ENCODE results near the gene TK1. TPM values are rescaled to one million over a fixed set of nuclear protein-coding genes. Genes with fewer than 3 reads are reported as not detected.

Gene TK1
- total RNA-seq, 1 donor from 2014 or later = 2.6 TPM

DNA sequence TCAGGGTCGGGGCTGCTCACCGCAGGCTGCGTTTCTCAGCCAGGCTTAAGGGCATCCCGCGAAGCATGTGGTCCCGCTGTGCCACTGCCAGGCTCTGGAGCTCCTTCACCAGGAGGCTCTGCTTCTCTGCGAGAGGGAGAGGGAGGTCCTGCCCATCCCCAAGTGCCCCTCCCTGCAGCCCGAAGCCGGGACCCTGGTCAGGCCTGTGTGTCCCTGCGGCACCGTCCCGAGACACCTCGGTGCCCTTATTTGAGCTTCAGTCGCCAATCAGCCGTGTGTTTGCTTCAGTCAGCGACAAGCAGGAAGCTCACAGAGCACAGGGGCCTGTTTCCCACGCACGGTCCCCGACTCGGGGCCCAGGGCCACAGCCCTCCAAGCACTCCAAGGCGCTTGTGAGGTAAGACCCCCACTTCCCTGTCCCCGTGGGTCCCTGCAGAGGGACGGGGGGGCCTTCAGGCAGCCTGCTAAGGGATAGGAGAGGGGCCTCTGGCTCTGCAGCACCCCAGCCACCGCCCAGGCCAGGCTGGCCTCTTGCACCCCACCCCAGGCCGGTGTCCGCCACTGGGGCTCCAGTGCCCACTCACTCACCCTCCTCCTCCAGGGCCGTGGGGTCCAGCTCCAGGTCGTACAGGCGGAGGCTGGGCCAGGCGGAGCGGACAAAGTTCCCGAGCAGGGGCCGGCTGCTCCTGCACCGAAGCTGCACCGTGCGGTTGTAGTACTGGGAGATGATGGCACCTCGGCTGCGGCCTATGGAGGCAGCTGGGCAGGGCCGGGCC is 61.5 kb downstream of the TK1 start:
- no peak for DNase-seq (ENCODE audit: low spot score)
- no peak for ATAC-seq

DNA sequence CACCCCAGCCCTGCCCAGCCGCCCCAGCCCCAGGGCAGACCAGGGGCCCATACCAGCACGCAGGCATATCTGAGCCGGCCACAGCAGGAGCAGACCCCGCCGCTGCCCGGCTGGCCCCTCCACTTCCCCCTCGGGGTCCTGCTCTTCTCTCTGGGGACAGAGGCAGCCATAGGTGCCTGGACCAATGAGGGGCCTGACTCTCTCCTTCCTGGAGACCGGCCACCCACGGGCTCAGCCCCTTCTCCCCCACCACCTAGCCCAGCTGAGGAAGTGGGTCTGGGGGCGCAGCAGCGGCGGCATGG is 62.1 kb downstream of the TK1 start:
- no peak for ATAC-seq
- no peak for DNase-seq (ENCODE audit: low spot score)

Other genes starting within 250 kb of the TK1 start
- gene TNRC6C, start 228.3 kb downstream of the TK1 start, total RNA-seq = 11.0 TPM
- 14.6 TPM for gene TMC6, start 58.3 kb downstream of the TK1 start, total RNA-seq
- 3.9 TPM for gene TMC8, start 56.3 kb downstream of the TK1 start, total RNA-seq
- gene C17orf99, start 40.7 kb downstream of the TK1 start, total RNA-seq = not detected
- gene SYNGR2, start 18.5 kb downstream of the TK1 start, total RNA-seq = 44.1 TPM
- gene AFMID, start 310 bp upstream of the TK1 start, total RNA-seq = 145 TPM
- 0.88 TPM for gene BIRC5, start 27.2 kb upstream of the TK1 start, total RNA-seq
- not detected for gene TMEM235, start 44.6 kb upstream of the TK1 start, total RNA-seq
- gene SOCS3, start 173.0 kb upstream of the TK1 start, total RNA-seq = 2.7 TPM
- gene PGS1, start 191.6 kb upstream of the TK1 start, total RNA-seq = 9.1 TPM

Measured in left lobe of liver (tissue), 2 donors.